GM19455 (cell line): ENCODE measurements around the gene CDK13.
"Not testable (repeated sequence)": the region's sequence is repeated elsewhere in the genome, so short reads cannot be mapped to it uniquely, and the experiment has no call there.

Source experiments
- ATAC-seq: cut with Tn5 transposase; IDR thresholded peaks from one replicate; pipeline ENCODE4 v1.9.1; 2021; ENCODE audit not compliant: unreplicated experiment

Gene CDK13

DNA sequence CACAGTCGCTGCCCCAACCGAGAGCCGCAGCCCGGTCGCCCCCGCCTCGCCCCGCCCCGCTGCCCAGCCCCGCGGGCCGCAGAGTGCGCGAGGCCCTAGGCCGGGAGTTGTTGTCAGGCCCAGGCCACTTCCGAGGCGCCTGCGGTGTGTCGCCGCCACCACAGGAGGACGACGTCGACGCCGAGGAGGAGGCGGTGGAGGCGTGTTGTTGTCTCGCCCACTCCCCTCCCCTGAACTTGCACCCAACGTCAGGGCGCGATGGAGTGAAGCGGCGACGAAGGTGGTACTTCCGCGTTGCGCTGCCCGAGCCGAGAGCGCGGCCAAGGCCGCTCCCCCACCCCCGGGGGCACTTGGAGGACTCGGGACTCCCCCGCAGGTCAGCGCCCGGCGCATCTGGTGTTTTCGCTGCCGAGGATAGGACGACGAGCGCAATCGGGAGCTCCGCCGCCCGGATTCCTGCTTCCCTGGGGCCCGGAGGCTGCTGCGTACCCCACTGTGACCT, at the start of gene CDK13:
TSS of gene CDK13 (plus strand) at position 286 of the 502 bp plus-strand sequence. CDS start 386 bp downstream, outside the sequence.
- peak; percentile 31 for ATAC-seq

DNA sequence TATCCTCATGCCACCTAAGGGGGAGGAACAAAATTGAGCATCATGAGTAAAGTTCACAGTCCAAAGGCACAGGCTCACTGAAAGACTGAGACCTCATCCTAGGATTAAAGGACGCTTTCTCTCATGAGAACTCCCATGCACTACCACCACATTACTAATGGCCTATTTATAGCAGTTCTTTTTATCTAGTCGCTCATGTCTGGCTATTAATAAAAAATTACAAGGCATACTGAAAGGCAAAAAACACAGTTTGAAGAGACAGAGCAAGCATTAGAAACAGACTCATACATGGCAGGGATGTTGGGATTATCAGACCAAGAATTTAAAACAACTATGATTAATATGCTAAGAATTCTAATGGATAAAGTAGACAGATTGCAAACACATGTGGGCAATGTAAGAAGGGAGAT, 46.0 kb upstream of the CDK13 start:
- ATAC-seq: no peak

DNA sequence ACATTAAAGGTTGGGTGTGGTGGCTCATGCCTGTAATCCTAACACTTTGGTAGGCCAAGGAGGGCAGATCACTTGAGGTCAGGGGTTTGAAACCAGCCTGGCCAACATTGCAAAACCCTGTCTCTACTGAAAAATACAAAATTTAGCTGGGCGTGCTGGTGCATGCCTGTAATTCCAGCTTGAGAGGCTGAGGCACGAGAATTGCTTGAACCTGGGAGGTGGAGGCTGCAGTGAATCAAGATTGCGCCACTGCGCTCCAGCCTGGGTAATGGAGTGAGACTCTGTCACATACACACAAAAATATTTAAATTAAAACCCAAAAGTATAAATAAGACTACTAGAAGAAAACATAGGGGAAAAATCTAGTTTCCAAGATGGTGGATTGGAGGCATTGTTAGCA, 41.9 kb upstream of the CDK13 start:
- ATAC-seq: no peak

DNA sequence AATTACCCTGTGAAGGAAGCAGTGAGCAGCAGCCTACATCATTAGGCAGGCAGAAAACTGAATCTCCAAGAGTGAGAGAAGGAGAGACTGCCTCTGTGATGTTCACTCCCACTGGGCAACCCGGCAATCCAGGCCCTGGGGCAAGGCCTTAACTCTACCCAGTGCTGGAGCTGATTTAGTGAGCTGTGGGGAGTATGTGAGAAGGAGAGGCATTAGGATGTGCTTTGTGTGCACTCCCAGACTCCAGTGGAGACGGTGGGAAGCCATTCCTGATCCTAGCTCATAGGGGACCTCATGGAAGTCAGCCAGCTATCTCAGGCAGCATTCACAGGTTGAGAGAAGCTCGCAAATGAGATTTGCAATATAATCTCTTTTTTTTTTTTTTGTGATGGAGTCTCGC, 41.1 kb upstream of the CDK13 start:
- ATAC-seq: no peak

DNA sequence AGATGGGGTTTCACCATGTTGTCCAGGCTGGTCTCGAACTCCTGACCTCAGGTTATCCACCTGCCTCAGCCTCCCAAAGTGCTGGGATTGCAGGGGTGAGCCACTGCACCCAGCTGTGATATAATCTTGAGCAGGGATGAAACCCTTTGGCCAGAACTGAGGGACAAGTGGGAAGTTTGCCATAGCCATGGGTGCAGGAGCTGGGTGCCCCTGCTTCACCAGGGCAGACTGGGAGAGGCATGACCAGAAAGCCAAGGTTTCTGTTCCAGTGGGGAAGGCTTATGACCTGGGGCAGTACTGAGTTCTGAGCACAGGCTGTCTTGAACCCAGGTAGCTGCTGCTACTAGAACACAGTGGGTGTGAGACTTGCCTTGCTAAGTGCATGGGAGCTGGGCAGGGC, 40.5 kb upstream of the CDK13 start:
- ATAC-seq: no peak

DNA sequence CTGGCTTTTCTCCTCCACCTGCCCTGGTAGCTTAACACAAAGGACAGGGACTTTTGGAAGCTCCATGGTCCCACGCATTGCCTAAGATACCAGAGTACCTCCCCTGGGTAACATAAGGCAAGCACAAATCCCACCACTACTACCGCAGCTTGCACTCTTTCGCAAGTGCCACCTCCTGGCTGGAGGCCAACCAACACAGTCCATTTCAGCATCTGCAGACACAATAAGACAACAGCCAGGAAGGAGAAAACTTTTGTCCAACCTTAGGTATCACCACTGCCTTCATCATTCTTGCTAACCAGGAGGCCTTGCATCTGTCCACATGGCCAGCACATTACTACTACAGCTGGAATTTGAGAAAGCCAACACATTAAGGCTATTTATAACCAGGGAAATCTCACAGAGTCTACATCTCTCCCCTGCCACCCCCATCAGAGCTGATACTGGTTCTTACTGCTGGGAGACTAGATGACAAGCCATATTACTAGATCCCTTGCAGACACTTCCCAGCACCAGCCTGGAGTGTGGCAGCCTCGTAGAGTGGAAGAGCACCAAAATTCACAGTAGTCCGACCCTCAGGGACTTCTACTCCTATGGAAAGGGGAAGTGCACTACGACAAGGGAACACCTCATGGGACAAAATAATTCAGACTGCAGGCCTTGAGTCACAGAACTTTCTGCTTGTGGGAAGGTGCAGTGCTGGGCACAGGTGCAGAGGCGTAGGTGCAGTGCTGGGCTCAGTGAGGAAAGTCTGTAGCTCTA, 39.8 kb upstream of the CDK13 start:
- ATAC-seq: no peak

DNA sequence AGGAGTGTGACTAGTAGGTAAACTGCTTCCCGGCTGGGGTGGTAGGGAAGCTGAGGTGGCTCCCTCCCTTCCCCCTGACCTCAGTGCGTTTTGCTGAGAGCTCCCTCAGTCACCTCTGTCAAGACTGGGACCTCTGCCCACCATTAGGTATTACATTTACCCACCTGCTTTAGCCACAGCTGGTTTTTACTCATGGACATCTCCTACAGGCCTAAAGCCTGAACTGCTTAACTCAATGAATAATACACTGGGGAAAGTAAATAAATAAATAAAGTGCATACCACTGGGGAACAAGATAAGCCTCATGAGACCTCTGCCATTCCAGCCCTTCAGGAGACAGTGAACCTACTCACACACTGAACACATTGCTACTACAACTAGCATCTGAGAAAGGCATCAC, 38.9 kb upstream of the CDK13 start:
- no peak for ATAC-seq

DNA sequence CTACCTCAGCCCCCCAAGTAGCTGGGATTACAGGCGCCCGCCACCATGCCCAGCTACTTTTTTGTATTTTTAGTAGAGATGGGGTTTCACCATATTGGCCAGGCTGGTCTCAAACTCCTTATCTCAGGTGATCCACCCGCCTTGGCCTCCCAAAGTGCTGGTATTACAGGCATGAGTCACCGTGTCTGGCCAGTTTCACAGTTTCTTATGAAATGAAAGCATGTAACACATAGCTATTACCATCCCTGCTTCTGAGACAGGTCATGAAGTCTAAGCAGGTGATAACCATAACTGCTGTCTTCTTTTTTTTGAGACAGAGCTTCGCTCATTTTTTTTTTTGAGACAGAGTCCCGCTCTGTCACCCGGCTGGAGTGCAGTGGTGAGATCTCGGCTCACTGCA, 34.2 kb upstream of the CDK13 start:
- not testable (repeated sequence) for ATAC-seq

DNA sequence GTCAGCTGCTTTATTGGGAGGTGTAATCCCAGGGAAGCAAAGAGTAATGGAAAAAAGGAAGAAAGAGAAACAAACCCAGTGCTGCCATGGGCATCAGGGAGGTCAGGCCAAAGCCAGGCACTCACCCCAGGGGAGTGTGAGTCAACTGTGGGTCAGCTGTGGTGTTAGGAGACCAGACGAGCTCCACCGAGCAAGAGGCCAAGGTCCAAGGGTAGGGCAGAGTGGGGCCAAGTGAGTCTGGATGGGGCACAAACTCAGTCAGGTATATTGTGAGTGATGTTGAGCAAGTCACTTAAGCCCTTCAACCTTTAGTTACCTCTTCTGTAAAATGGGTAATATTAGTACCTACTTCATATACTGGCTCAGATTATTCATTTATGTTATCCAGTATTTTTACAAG, 30.4 kb upstream of the CDK13 start:
- ATAC-seq: no peak

DNA sequence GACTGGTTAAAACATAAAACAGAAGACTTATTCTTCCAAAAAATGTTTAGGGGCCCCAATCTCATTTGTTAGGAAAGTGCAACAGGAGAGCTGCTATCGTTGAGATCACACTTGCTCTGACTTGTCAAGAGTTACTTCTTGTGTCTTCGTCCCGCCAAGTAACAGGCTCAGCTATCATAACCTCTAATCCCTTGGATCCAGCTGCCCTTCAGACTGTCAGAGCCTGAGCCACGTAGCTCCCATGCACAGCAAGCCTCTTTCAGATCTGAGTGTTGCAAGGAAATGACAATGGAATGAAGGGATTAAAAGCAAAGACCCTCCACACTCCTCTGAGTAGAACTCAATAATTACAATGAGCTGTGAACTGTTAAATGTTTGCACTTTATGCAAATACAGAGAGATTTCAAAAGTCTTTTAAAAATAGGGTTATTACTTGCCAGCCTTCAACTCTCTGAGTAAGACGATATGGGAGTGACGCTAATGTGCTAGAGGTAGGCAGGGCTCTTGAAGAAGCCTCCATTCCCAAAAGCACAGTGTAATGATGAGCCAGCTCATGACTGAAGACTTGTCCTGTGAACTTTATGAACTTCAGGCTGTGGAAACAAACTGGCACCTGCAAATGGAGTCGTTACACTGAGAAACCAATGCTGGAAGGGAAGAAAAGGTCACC, 28.4 kb upstream of the CDK13 start:
- no peak for ATAC-seq

DNA sequence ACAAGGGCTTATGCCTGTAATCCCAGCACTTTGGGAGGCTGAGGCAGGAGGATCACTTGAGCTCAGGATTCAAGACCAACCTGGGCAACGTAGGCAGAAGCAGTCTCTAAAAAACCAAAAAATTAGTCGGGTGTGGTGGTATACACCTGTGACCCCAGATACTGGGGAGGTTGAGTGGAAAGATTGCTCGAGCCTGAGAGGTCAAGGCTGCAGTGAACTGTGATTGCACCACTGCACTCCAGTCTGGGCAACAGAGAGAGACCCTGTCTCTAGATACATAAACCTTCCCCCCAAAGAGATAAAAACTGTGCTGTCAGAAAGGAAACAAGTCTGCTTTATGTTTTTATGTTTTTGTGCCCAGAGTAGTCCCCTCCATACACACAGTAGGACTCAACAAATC, 27.5 kb upstream of the CDK13 start:
- ATAC-seq: no peak

DNA sequence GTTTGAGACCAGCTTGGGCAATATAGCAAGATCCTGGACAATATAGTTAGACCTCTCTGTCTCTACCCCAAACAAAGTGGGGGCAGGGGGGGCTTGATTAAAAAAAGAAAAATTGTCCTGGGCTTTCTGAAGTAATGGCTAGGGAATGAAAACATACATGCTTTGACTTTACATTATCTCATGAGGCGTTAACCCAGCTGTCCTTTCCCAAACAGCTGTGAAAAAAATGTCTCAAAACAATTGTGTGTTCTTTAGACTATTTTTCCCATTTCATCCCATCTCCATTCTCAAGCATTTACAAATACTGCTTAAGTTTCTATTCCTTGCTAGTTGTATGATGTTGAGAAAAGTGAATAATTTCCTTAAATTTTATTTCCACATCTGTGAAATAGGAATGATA, 27.0 kb upstream of the CDK13 start:
- no peak for ATAC-seq

DNA sequence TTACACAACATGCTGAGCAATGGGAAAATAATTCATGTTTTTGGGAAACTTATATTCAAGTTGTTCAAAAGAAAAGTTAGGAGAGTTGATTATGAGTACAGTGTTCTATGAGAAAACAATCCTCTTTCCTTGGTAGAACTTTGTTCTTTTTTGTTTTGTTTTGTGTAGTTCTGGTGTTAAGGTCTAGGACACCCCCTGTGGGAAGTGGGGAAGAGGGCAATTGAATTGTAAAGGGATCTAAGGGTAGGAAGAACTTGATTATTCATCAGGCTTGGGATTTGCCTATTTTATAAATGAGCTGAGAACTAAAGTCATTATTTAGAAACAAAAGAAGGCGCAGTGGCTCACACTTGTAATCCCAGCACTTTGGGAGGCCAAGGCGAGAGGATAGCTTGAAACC, 25.9 kb upstream of the CDK13 start:
- no peak for ATAC-seq

DNA sequence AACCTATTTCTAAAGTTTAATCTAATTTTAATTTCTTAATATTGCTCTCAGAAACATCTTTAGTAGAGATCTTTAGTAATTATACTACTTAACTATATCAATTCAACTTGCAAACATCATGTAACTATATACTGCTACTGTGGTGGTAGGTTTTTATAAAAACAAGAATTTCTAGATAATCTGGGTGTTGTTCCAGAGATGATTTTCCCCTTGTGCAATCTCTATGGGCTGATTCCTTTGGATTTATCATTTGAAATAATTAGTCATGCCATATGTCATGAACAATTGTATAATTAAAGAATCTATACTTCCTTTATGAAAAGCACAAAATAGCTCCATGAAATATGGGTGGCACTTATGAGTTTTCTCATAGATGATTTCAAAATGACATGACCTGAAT, 23.9 kb upstream of the CDK13 start:
- ATAC-seq: no peak

DNA sequence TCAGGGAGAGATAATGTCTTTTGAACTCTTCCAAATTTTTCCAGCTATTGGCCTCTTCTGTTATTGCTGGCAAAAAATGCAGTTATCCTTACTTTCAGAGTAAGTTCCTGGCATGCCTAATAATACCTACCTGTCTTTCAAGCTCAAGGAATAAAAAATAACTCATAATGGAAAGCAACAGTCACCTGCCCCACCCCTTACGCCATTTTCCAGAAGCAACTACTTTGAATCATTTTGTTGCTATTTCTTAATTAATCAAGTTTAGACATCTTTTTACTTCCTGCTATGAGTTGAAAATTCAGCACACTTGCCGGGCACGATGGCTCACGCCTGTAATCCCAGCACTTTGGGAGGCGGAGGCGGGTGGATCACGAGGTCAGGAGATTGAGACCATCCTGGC, 23.0 kb upstream of the CDK13 start:
- no peak for ATAC-seq

DNA sequence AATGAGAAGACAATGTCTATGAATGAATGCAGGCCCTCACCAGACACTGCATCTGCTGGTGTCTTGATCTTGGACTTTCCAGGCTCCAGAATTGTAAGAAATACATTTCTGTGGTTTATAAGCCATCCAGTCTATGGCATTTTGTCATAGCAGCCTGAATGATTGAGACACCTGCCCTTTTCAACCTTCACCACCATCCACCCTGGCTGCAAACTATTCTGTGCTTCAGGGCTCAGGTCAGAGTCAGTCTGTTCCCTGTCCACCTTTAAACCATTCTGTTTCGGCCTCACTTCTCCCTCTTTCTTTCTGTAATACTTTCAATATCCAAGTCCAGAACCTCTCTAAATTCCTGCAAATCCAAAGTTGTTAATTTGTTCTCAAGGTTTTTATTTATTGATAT, 15.9 kb upstream of the CDK13 start:
- no peak for ATAC-seq

DNA sequence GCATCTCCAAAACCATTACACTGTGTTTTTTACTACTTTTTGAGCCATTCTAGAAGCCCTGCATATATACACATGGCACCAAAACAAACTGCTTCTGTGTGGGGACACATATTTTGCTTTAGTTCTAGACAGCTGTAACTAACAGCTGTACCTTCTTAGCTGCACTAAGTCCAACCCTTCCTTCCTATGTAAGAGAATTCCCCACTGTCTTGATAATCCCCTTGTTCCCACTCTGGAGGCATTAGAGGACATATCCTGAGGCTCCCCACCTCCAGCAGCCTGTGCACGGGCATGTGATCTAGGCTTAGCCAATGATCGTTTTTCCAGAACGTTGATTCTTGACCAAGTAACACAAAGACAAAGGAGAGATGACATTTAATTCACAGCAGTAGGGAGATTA, 13.3 kb upstream of the CDK13 start:
- no peak for ATAC-seq

DNA sequence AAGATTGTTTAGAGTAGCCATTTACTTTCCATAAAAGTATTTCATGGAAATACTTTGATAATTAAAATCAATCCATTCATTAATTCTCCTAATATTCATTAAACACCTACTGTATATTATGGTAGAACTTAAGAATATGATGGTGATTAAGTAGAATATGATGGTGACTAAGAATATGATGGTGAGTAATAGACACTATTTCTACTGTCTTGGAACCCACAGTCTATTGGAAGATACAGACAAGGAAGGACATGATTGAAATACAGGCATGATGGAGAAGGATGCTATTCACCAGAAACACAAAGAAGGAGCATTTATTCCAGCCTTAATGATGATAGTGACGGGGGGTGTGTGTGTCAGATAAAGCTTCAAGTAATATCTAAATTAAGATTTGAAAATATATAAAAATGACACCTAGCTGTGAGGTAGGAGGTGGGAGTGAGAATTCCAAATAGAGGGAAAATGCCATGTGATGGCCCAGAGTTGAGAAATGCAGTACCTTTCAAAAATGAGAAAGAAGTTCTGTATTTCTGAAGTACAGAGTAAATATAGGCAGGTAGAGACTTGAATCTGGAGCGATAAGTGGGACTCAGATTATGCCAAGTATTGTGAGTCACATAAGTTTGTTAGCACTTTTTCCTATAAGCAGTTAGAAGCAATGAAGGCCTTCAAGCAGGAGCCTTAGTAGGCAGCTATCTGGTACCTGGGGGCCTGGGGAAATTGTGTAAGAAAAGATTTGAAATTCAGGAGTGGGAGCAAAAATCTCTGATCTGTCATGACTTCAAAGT, 12.5 kb upstream of the CDK13 start:
- ATAC-seq: no peak

DNA sequence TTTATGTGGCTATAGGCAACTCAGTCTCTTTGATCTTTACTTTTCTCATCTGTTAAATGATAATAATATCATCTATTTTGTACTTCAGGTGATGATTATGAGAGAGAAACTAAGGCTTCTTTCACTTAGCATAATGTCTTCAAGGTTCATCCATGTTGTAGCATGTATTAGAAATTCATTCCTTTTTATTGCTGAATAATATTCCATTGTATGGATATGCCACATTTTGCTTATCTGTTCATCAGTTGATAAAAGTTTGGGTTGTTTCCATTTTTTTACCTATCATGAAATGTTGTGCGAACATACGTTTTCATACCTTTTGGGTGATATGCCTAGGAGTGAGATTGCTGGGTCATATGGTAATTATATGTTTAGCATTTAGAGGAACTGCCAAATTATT, 7.2 kb upstream of the CDK13 start:
- no peak for ATAC-seq

DNA sequence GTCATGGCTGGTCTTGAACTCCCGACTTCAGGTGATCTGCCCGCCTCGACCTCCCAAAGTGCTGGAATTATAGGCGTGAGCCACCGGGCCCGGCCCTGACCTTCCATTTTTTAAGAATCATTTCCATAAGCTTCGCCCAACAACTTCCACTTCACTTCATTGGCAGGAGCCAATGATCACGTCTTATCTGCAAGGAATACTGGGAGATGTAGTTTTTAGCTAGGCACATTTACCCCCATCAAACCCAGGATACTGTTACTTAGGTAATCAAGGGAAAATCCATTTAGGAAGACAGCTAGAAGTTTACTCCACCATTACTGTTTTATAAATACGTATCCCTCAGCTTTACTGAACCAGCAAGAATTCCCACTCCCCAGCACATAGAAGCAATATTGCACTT, 3.4 kb upstream of the CDK13 start:
- no peak for ATAC-seq

DNA sequence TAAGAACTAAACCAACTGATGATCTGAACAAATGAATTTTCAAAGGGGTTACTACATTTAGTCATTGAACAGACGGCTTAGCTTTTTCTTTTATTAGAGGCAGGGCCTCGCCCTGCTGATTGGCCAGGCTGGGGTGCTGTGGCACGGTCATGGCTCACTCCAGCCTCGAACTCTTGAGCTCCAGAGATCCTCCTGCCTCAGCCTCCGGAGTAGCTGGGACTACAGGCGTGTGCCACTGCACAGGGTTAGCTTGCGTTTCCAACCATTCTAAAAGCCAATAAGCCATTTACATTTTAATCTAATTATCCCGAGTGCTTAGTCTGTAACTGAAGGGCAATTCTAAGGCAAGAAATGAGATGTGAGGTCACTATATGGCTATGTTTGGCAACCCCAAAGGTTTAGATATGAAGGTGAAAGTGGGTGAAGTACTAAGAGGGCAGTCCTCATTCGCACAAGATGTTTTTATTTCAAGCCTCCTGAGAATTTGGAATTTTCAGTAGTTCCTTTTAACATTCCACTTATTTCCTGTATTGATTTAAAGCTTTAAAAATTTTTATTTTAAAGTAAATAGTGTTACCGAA, 1.6 kb upstream of the CDK13 start:
- no peak for ATAC-seq
